GM21381 (cell line): ENCODE data around the gene PLAU.
A peak's percentile ranks its signal among the peaks of the same experiment; 100 is the strongest.
"Not testable (repeated sequence)": the region's sequence is repeated elsewhere in the genome, so short reads cannot be mapped to it uniquely, and the experiment has no call there.

ENCODE experiments used
- ATAC-seq: cut with Tn5 transposase; IDR thresholded peaks from one replicate; pipeline ENCODE4 v1.9.1; 2021; ENCODE audit warnings: mild to moderate bottlenecking, moderate library complexity; ENCODE audit not compliant: unreplicated experiment

The PLAU gene

DNA sequence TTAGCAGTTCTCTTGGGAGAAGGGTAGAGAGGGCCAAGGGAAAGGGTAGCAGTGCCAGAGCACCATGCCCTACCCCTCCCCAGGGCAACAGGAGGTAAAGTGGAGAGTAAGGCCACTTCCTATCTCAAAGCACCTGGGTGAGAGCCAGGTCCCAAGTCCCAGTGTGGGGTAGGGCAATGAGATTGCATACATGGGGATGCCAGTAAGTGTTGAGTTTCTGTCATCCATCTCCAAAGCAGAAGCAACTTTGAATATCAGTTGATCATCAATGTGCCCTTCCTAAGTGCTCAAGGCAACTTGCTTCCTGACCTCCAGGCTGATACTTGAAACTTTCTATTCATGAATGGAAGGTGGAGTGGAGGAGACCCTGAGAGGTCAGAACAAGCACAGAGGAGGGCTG is 34.4 kb upstream of the PLAU start:
- no peak for ATAC-seq

DNA sequence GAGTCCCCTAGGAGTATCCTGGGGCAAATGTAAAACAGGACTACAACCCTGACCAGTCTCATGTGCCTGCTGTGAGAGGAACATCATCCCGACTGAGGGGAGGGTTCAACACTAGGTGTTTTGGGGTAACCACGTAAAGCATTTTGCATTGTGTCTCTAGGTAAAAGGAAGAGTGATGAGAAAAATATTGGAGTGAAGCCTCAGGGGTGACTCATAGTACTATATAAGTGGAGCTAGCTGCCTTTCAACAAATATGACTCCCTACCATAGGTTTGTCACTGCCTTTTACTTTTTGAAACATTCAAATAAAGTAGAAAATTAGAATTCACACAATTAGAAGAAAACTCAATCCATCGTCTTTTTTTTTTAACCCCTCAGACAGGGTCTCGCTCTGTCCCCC is 34.0 kb upstream of the PLAU start:
- ATAC-seq, result no peak

DNA sequence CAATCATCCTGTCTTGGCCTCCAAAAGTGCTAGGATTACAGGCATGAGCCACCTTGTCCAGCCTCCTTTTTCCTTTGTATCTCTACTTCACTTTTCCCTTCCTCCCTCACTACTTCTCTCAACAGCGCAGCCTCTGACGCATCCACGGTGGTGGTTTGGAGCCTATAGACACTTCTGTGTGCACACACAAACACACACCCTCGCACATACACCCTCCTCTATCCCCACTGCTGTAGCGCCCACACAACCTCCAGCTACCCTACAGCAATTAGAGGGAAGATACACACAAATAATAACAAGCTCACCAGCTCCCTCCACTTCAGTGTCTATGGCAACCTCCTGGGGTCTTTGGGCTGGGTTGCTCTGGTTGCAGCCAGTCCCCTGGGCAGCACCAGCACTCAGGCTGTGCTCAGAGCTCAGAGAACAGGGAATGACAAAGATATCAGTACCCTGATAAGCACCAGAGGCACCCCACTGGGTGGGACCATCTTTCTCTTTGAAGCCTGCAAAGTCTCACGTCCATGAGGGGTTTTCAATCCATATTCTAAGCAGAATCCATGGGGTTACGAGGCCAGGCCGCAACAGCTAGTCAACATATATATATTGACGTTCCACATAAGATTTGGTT is 33.3 kb upstream of the PLAU start:
- ATAC-seq, result no peak

DNA sequence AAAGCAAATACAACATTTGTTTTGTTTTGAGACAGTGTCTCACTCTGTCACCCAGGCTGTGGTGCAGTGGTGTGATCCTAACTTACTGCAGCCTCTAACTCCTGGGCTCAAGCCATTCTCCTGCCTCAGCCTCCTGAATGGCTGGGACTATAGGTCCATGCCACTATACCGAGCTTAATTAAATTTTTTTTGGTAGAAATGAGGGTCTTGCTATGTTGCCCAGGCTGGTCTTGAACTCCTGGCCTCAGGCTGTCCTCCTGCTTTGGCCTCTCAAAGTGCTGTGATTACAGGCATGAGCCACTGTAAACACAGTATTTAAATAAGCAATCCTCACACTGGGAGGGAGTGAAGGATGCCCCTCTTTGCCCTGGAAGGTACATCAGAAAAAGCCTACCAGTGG is 32.6 kb upstream of the PLAU start:
- ATAC-seq, result no peak

DNA sequence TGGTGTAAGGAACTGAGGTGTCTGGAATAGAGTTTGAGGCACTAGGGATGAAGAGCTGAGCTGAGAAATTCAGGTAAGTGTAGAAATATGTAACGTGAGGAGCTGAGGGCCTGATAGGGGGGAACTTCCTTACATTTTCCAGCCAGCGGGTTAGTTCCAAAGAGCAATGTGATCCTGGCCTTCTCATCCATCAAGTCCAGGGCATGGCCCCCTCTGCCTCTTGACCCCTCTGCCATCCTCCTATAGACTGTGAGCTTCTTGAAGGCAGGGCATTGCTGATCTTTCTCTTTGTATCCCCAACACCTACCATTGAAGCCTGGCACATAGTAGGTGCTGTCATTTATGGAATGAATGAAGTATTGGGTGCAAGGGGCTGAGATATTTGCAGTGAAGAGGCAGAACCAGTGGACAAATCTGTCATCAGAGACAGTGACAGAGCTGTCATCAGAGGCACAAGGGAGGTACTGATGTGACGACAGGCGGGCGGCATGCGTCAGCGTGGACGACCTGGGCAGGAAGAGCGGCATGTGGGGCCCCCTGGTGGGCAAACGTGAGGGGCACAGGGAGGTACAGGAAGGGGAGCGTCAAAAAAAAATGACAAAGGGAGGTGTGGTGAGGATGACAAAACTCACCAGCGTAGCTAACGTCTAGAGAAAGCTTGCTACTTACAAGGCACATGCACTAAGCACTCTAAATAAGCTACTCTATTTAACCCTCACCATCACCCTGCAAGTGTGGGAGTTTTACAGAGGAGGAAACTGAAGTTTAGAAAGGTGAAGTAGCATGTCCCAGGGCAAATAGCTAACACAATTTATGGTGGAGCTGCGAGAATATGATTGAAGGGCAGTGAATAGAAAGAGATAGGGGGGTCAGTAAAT is 31.4 kb upstream of the PLAU start:
- ATAC-seq, result peak; percentile 73

GRCh38 chr10:73881221-73881919 is 29.6 kb upstream of the PLAU start:
- no peak for ATAC-seq

DNA sequence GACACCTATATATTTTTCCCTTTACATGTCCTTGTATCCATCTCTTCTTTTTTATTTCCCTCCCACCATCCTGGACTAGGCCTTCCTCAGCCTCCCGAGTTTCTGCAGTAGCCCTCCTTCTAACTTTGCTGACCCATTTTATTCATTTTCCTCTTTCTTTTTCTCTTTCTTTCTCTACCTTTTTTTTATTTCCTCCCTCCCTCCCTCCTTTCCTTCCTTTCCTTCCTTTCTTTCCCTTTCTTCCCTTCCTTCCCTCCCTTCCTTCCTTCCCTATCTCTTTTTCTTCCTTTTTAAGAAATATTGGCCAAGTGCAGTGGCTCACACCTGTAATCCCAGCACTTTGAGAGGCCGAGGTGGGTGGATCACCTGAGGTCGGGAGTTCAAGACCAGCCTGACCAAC is 26.9 kb upstream of the PLAU start:
- no peak for ATAC-seq

DNA sequence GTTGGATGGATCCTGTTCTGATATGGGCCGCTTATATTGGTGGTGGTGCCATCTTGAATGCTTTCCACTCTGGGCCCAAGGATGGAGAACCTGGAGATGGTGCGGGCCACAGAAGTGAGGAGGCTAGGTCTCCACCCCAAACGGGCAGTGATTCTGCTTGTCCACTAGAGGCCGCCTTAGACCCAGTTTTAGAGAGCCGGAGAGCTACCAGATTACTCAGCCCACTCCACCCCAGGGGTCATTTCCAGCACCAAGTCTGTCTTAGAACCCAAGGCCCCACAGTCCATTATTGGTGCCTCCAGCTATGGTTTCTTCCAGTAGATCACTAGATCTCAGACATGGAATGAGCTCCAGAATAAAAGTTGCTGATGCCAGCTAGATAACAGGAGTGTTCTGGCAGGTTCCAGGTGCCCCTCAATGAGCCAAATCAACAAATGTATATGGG is 24.8 kb upstream of the PLAU start:
- ATAC-seq, result no peak

GRCh38 chr10:73886661-73887293 is 24.2 kb upstream of the PLAU start:
- no peak for ATAC-seq

- no peak for ATAC-seq
Measured at GRCh38 chr10:73887294-73888039, 23.5 kb upstream of the PLAU start.

GRCh38 chr10:73888514-73888913 is 22.4 kb upstream of the PLAU start:
- no peak for ATAC-seq

- ATAC-seq, result no peak
Measured at GRCh38 chr10:73889014-73889413, 21.9 kb upstream of the PLAU start.

- not testable (repeated sequence) for ATAC-seq
Measured at GRCh38 chr10:73889416-73889815, 21.5 kb upstream of the PLAU start.

- no peak for ATAC-seq
Measured at GRCh38 chr10:73890261-73890660, 20.7 kb upstream of the PLAU start.

- not testable (repeated sequence) for ATAC-seq
Measured at GRCh38 chr10:73890830-73891229, 20.1 kb upstream of the PLAU start.

DNA sequence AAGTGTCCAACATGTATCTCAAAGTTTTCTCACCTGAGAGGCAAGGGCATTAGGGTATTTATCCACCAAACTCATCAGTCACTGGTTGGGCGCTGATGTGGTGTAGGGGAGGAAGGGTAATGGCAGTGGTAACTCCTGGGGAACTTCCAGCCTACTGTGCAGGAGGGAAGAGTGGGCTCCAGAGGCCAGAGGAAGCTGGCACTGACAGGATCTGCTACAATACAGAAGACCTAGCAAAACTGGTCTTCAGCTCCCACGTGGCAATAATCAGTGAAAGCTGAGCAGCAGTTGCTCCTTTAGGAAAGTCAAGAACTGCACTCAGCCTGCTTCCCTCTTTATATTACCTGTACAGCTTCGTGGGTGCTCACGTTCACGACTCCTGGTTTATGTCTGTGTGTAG is 19.4 kb upstream of the PLAU start:
- no peak for ATAC-seq

DNA sequence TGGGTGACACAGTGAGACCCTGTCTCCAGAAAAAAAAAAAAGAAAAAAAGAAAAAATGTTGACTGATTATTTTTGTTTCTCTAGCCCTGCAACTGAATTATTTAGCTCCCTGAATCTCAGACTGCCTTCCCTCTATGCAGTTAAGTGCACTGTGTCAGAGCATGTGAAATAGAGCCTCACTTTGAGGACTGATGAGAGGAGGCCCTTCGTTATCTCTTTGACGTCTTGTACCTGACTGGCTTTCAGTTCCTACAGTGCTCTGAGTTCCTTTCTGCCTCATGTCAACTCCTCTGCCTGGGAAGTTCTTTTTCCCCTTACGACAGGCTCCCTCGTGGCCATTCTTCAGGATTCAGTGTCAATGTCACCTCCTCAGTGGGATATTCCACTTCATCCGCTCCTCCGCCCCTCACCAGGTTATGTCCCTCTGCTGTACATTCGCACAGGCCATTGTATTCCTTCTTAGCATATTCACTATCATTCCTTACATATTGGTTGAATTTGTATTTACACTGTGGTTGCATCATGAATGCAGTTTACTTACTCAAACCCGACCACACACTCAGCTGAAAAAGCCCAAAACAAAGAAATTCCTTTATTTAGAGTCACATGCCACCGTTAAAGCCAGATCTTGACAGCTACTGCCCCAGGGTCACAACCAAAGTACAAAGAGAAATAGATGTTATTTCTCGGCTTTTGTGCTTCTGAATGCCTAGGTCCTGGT is 18.5 kb upstream of the PLAU start:
- no peak for ATAC-seq

DNA sequence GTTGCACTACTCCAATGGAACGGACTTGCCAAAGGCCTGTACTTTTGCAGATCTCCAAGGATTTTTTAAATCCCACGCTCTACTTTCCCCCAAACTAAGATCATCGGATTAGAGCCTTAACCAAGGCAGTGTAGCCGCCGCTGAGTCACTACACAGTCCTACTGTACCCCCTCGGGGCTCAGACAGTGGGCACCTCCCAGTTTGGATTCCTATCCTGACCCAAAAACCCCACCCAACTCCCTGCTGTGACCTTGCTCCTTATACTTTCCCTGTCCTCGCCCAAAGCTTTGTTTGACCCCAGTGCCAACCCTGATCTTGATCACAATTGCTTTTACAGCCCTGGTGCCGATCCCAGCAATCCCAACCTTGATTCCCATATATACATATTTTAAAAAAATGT is 17.5 kb upstream of the PLAU start:
- no peak for ATAC-seq

DNA sequence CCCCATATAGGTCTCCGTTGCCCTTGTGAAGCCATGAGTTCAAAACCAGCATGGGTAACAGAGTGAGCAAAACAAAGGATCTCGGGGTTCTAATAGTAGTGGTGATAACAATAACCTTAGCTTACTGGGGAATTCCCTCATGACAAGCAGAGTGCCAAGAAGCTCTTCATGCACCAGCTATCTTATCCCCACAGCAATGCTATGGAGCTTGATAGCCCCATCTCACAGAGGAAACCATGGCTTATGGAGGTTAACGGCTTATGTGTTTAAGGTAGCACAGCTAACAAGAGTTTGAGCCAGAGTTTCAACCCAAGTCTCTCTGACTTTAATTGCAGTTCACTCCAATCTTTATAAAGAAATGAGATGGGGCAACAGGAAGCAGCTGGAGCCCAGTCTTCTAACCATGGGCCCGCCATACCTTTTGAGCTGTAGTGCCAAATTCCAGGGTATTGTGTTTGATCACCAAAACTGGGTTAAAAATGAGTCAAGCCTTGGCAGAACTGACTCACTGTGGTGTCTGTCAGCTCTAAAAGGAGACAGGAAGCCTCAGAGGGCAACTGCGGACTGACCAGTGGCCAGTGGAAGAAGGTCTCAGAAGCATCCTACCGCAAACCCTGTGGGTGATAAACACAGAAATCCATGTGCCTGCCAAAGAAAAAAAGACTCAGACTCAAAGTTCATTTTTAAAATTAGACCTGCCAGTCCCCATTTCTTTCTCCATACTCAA is 16.5 kb upstream of the PLAU start:
- no peak for ATAC-seq
